ENCODE results near the gene DLGAP1.
"Not testable (repeated sequence)": the region's sequence is repeated elsewhere in the genome, so short reads cannot be mapped to it uniquely, and the experiment has no call there.

DLGAP1 gene

DNA sequence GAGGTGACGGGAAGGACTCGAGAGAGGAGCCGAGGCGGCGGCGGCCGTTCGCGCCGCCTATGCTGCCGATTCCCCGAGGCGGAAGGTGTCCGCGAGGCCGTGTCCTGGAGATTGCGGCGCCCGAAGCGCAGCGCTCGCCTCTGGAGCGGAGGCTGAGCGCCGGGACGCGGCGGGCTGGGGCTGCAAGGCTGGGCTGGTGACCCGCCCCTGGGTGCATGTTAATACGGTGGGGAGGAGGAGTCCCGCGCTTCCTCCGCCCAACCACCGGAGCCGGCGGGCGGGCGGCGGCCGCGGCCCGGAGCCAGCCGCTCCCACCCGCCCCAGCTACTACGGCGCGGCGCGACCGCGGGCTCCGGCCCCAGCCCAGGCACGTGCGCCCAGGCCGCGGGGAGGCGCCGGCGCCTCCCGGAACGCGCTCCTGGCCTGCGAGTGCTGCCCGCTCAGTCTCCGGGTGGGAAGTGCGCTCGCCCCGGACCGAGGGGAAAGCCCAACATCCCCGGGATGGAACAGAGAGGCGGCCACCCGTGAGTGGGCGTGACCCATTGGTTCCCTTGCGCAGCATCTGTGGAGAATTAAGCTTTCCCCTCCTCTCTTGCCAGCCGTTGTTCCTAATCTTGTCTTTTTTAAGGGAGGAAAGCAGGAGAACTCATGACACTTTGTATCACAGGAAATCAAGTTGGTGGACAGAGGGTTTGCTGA is at the start of gene DLGAP1:
TSS of gene DLGAP1 (minus strand) at position 195 of the 699 bp plus-strand sequence.
- no peak for DNase-seq (ENCODE audit: low read depth)
- H3K4me3 ChIP-seq (ENCODE audit: low read depth, low read length): peak within 1 kb of the TSS; percentile 36

DNA sequence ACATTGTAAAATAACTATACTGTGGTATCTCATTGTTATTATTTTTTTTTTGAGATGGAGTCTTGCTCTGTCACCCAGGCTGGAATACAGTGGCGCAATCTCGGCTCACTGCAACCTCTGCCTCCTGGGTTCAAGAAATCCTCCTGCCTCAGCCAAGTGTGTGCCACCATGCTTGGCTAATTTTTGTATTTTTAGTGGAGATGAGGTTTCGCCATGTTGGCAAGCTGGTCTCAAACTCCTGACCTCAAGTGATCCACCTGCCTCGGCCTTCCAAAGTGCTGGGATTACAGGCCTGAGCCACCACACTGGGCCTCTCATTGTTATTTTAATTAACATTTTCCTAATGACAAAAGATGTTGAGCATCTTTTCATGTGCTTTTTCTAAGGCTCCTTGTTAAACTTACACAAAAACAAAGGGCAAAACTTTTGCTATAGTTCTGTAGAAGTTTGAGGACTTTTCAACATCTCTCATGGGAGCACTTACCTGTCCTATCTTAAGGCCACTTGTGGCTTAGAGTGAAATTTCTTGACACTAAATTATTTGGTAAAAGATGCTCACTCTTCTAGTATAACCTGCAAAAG is 39.7 kb upstream of the DLGAP1 start:
- H3K4me3 ChIP-seq (ENCODE audit: low read depth, low read length); DNase-seq (ENCODE audit: low read depth): not testable (repeated sequence)

DNA sequence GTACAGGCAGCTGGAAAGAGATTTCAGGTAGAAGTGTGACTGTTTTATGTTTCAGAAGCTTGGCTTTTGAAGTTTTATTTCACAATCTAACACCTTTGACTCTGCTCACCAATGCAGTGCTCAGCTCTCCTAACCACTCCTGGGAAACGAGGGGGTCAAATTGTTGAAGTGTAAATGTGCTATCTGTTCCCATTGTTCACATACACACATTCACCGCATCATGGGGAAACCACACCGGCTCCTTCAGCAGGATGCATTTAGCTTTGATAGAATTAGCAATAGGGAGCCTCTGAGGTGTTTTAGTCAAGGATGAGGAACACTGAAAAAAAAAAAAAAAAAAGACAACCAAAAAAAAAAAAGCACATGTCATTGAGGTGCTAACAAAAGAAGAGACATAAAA is 13.4 kb upstream of the DLGAP1 start:
- no peak for DNase-seq (ENCODE audit: low read depth)
- H3K4me3 ChIP-seq (ENCODE audit: low read depth, low read length): no peak overlapping the region

DNA sequence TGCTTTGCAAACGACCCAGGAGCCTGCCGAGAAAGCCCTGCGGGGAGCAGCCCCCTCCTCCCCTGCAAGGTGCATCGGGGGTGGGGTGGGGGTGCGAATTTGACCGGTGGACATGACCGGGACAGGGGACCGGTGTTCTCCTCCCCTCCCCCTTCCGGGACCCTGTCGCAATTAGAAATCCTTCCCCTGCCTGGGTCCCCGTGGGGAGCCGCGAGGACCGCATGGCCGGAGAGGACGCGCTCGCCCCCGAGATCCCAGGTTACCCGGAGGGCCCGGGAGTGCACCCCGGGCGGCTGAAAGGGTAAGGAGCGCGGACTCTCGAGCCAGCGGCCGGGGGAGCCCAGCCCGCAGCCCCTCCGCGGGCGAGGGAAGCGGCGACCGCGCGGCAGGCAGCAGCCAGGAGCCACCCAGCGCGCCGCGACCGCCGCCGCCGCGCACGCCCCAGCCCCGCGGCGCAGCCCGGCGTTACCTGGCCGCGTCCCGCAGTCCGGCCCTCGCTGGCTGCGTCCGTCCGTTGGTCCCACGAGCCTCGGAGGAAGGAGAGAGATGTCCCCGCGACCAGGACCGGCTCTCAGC is 482 bp downstream of the DLGAP1 start:
- peak overlapping the region; percentile 36 for H3K4me3 ChIP-seq (ENCODE audit: low read depth, low read length)
- no peak for DNase-seq (ENCODE audit: low read depth)

DNA sequence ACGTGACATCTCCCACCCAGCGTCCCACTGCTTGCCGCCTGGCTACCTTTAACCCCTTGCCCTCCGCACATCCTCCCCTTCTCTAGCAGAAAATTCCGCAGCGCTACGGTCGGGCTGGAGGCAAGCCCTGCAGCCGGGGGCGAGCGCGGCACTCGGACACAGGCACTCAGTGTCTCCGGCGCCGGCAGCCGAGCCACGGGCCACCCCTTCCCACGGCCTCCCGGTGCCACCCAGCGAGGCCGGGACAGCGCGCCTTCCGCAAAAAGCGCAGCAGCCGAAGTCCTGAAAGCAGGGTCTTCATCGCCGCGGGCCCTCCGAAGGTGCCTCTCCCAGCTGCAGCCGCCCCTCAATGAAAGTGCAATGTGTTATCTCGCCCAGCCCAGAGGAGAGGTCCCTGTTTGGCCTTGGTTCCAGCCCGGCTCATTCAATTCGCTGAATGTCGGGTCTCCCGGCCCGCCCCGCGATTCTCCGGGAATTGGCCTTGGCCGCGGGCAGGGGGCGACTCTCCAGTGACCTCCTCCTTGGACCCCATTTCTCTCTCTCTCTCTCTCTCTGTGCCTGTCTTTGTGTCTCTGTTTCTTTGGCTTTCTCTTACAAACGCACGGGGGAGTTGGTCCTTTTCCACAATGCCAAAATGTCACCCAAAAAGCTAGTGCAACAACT is 1.1 kb downstream of the DLGAP1 start:
- H3K4me3 ChIP-seq (ENCODE audit: low read depth, low read length): peak overlapping the region; percentile 36
- DNase-seq (ENCODE audit: low read depth): no peak

DNA sequence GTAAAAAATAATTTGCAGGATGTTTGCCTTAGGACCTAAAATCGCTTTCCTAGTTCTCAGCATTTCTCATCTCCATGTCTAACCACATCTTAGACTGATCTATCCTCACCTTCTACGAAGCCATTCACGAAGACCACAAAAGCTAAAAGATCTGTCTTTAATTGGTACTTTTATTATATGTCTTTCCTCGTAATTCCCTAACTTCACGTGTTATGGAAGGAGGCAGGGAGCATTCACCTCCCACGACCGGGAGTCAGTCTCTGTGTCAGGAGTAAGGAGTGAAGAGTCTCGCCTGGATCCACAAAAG is 1.6 kb downstream of the DLGAP1 start:
- DNase-seq (ENCODE audit: low read depth): no peak

DNA sequence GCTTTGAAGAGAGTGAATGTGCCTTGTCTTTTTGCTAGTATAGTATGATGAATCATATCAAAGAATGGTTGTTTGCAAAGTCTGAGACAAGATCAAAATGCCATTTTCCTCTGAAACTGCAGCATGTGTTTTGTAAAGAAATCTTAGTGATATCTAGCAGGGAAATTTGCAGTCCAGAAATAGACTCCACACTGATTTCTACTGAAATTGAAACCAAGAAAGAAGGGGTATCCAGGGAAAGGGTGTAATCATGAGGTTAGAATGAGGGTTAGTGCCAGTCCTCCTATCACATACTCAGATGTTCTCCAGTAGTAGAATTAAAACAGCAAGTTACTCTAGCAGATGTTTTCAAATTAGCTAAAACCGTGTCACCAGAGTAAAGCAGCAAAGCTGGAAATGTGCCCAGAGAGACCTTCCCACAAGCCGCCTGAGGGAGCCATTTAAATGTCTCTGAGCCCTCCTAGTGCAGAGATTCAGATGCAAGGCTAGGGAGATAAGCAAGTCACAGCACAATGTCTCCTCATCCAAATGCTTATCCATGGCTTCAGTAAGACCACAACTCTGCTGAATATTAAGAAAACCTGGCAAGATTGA is 4.9 kb downstream of the DLGAP1 start:
- no peak for DNase-seq (ENCODE audit: low read depth)
- no peak overlapping the region for H3K4me3 ChIP-seq (ENCODE audit: low read depth, low read length)

More for the DNA sequence above, 1.6 kb downstream of the DLGAP1 start:
- no peak overlapping the region for H3K4me3 ChIP-seq (ENCODE audit: low read depth, low read length)

DNA sequence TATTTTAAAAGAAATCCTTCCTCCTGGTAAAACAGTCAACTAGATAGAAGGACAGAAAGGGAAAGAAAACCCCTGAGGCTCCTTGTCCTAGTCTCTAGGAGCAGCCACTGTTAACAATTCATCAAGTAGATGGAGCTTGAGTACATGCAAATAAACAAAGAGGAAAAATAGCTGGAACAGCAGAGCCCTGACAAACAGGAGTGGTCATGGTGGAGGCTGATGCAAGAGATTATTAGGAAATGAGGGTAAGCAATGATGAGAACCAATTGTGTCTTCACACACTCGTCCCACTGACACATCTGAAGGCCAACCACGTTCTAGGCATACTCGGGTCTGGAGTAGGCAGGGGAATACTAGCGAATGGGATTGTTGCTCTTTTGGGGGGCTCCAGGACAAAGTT is 9.2 kb downstream of the DLGAP1 start:
- H3K4me3 ChIP-seq (ENCODE audit: low read depth, low read length): no peak overlapping the region
- DNase-seq (ENCODE audit: low read depth): no peak

DNA sequence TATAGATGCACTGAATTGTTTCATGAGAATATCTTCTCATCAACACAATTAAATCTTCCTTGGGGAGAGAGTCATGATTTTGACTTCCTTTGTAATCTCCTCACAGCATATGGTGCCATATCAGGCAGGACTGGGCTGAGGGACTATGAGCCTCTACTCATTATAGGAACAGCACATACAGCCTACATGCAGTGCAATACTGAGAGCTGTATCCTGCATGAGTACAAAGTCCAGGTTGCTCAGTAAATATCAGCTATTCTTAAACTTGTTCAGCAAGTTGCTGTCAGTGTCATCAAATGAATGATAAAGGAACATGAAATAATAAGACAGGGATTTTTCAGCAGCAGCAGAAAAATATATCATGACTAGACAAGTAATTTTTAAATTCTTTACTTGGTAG is 10.8 kb downstream of the DLGAP1 start:
- no peak for DNase-seq (ENCODE audit: low read depth)
- H3K4me3 ChIP-seq (ENCODE audit: low read depth, low read length): no peak overlapping the region

DNA sequence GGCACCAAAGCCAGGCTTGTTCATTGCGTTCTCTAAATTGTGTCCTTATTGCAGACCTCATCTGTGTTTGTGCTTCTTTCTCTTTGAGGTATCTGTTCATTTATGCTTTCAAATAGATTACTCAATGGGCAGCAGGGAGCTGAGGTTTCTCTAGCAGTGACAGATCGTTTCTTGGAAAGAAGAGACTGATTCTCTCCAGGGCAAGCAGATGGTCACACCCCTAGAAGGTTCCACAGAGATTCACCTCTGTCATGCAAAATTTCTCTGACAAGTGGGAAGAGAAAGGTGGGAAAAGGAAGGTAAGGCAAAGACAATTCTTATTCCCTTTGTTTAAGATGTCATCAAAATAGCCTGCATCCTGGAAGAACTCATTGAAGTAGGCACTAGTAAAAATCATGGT is 14.0 kb downstream of the DLGAP1 start:
- no peak overlapping the region for H3K4me3 ChIP-seq (ENCODE audit: low read depth, low read length)
- no peak for DNase-seq (ENCODE audit: low read depth)

DNA sequence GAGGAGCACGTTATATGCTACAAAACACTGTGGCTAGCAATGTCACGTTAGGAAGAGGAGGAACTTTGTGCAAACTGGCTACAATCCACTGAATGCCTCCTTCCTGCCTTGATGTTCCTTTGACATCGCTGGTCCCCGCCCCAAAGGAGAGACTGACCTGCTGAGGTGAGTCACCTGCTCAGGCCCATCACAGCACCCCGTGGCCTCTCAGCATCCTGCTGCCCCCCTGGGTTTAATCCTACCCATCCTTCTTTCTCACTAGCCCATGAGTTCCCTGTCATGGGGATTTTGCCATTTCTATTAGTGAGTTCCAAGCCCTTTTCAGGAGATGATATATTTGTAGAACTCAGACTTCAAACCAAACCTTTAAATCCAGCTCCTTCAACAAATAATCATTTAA is 16.2 kb downstream of the DLGAP1 start:
- no peak for DNase-seq (ENCODE audit: low read depth)
- no peak overlapping the region for H3K4me3 ChIP-seq (ENCODE audit: low read depth, low read length)

DNA sequence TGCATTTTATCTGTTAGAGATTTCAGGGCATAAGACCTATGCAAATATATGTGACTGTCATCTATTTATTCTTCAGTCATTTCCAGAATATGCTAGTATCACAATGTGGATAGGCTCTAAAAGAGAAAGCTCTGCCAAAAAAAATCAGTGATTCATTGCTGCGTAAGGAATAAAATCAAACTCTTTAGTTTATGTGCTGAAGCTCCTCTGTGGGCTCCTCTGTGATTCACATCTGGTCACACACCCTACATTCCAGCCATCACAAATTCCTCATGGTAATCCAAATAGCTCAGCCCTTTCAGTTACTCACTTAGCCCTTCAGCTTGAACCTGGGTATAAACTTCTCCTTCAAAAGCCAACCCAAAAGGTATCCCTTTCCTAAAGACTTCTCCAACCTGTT is 21.4 kb downstream of the DLGAP1 start:
- peak; percentile 16 for DNase-seq (ENCODE audit: low read depth)
- no peak overlapping the region for H3K4me3 ChIP-seq (ENCODE audit: low read depth, low read length)

DNA sequence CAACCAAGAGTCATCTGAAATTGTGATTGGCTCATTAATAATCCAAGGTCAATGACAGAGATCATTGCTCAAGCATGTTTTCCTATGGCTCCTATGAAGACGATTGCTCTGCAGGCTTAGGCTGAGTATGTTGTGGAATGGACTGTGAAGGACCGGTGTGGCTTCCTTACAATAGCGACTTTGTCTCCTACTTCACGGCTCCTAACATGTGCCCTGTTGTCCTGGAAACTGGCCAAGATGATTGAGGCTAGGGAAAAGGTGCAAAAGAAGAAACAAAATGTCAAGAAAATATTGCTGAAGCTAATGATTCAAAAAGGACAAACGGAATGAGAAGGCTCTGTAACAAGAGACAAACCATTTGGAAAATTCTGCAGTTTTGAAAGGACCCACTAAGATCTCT is 24.3 kb downstream of the DLGAP1 start:
- no peak overlapping the region for H3K4me3 ChIP-seq (ENCODE audit: low read depth, low read length)
- DNase-seq (ENCODE audit: low read depth): no peak

DNA sequence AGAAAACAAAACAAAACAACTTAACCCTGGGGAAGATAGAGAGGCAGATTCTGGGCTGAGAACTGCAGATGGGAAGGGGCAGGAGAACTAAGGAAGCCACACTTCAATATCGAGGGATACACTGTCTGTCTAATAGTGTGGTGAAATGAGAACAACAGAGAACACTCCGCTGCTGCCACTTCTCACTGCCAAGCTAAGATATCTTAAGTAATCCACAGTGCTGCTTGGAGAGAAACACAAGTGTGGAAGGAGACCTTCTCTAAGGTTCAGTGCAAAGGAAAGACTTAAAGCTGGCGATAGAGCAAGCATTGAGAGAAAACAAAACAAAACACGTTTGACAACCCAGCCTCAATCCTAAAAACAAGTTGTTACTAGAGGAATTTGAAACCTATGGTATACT is 37.4 kb downstream of the DLGAP1 start:
- no peak overlapping the region for H3K4me3 ChIP-seq (ENCODE audit: low read depth, low read length)
- DNase-seq (ENCODE audit: low read depth): no peak

DNA sequence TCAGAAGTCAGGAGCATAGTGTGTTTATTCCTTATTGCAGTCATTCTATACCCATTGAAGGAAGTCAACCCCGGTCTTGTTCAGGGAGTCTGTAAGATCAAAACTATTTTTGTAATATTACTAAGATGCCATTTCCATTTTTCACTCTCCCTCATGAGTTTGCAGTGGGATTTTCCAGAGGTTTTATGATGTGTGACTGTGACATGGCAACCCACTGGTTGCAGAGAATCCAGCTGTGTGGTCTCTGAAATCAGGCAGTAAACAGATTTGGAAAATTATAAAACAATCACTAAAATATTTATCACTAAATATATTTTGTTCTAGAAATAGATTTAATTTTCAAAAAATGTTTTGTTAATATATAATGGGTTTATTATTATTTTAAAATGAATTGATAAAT is 38.1 kb downstream of the DLGAP1 start:
- no peak for DNase-seq (ENCODE audit: low read depth)
- H3K4me3 ChIP-seq (ENCODE audit: low read depth, low read length): no peak overlapping the region

DNA sequence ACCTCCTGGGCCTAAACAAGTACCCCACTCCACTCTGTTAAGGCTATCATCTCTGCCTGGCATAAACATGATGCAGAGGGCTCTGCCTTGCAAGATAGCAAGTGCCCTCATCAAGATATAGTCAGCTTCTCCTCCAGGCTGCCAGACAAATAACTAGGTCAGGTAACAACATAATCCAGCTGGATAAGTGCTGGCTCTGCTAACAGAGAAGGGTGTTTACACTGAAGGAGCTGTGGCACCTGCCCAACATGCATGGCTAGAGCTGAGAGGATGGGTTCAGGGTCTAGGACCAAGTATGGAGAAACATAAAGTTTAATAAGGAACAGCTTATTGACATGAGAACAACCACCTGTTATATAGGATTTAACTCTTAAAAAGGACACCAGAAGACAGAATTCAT is 42.8 kb downstream of the DLGAP1 start:
- H3K4me3 ChIP-seq (ENCODE audit: low read depth, low read length): no peak overlapping the region
- DNase-seq (ENCODE audit: low read depth): no peak

DNA sequence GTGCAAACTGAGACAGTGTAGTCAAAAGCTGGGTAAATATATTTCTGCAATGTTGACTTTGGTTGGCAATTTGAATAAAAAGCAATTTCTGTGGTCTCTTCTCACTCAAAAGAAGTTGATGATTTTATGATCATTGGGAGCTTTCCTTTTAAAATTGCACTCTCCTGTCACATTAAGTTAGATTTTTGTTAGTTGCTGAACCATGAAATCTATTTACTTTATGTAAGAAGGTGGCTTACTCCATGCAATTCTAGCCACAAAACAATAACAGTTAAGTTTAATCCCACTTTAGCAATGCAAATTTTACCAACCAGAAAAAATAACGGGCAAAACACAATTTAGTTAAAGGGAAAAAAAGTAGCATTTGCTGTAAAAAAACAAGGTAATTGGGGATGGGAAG is 48.3 kb downstream of the DLGAP1 start:
- H3K4me3 ChIP-seq (ENCODE audit: low read depth, low read length): no peak overlapping the region
- DNase-seq (ENCODE audit: low read depth): no peak

DNA sequence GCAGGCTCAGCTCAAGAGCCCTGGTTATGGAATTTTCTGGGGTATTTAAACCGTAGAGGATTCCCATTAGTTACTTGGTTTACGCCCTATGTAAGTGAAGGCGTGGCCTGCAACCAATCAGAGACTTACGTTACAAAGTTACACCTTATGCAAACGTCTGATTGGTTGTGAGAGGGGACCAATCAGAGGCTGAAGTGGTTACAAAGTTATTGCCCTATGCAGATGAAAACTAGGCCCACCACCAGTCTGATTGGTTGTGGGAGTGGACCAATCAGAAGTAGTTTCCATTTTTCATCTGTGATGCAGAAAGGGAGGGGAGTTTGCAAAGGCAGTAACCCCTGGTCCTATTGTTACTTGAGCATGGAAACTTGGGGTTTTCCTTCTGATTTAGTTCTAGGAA is 49.1 kb downstream of the DLGAP1 start:
- H3K4me3 ChIP-seq (ENCODE audit: low read depth, low read length): no peak overlapping the region
- no peak for DNase-seq (ENCODE audit: low read depth)

DNA sequence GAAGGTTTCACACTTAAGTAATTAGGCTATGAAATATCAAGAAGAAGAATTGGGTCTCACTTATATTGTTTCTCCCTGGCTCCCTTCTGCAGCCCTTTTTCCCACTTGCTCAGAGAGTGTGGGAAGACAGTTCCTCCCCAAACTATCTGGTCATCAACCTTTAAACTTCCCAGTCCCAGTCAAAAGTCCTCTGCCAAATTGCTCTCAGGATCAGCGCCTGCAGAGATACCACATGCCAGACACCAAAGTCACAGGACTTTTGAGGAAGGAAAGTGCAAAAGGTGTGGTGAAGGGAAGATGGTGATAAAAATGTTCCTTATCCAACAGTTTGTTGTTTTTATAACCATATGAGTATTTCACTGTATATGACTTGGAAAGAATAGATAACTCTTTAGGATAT is 51.3 kb downstream of the DLGAP1 start:
- H3K4me3 ChIP-seq (ENCODE audit: low read depth, low read length): no peak overlapping the region
- DNase-seq (ENCODE audit: low read depth): no peak

DNA sequence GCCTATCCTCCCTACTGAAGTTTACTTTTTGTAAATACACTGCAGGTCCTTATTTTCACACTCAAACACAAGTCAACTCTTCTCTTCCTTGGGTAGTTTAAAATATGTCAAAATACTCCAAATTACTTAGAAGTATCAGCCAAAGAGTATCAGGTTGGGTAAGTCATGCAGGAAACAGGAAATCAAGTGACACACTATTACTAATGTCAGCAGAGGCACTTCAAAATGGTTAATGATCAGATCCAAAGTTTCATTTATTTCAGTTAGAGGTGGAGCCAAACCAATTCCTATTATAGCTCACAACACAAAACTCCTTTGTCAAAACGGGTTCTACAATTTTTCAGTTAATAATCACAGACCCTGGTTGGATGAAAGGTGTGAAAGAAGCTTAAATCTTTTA is 54.2 kb downstream of the DLGAP1 start:
- no peak for DNase-seq (ENCODE audit: low read depth)

More for the DNA sequence above, 54.2 kb downstream of the DLGAP1 start:
- H3K4me3 ChIP-seq (ENCODE audit: low read depth, low read length): no peak overlapping the region
